MM.1S (cell line): ENCODE measurements around the gene TGOLN2.

Experiments
- DNase-seq: peaks from one replicate; pipeline ENCODE4 v3.0.0-alpha.2; 2015
- H2AFZ ChIP-seq: fragments of 300-600 bp; sonication (generic); 2 replicates; pipeline ENCODE4 v1.6.0; 2016; ENCODE audit warnings: antibody characterized with exemption, low read length
- H3F3A ChIP-seq: fragments of 300-600 bp; sonication (generic); 2 replicates; pipeline ENCODE4 v1.6.1; 2016; ENCODE audit warnings: mild to moderate bottlenecking, antibody characterized with exemption, low read length, moderate library complexity, mixed read lengths; ENCODE audit not compliant: insufficient read depth
- H3K27ac ChIP-seq: fragments of 300-600 bp; sonication (generic); 2 replicates; pipeline ENCODE4 v1.5.1; 2016; ENCODE audit warnings: mild to moderate bottlenecking, low read length
- H3K27me3 ChIP-seq: fragments of 300-600 bp; sonication (generic); replicated peaks from 2 replicates; pipeline ENCODE4 v1.6.0; 2016; ENCODE audit warnings: low read length; ENCODE audit not compliant: insufficient read depth
- H3K36me3 ChIP-seq: fragments of 300-600 bp; sonication (generic); replicated peaks from 2 replicates; pipeline ENCODE4 v1.6.1; 2016; ENCODE audit warnings: mild to moderate bottlenecking, low read length, mixed read lengths; ENCODE audit not compliant: insufficient read depth
- H3K4me1 ChIP-seq: fragments of 300-600 bp; sonication (generic); 2 replicates; pipeline ENCODE4 v1.6.1; 2016; ENCODE audit warnings: low read length, mixed read lengths
- H3K4me2 ChIP-seq: fragments of 300-600 bp; sonication (generic); 2 replicates; pipeline ENCODE4 v1.6.0; 2016; ENCODE audit warnings: low read depth, low read length
- H3K4me3 ChIP-seq: fragments of 300-600 bp; sonication (generic); 2 replicates; pipeline ENCODE4 v1.5.1; 2016; ENCODE audit warnings: low read length, mixed read lengths
- H3K79me2 ChIP-seq: fragments of 300-600 bp; sonication (generic); 2 replicates; pipeline ENCODE4 v1.6.1; 2016; ENCODE audit warnings: mixed run types, low read length, mixed read lengths
- H3K9ac ChIP-seq: fragments of 300-600 bp; sonication (generic); 2 replicates; pipeline ENCODE4 v1.6.1; 2016; ENCODE audit warnings: low read length, mixed read lengths
- H3K9me2 ChIP-seq: fragments of 300-600 bp; sonication (generic); replicated peaks from 2 replicates; pipeline ENCODE4 v1.6.1; 2016; ENCODE audit warnings: mild to moderate bottlenecking, low read length, mixed read lengths; ENCODE audit not compliant: insufficient read depth
- H3K9me3 ChIP-seq: fragments of 300-600 bp; sonication (generic); replicated peaks from 2 replicates; pipeline ENCODE4 v1.6.1; 2016; ENCODE audit warnings: mild to moderate bottlenecking, low read length, mixed read lengths; ENCODE audit not compliant: insufficient read depth
- H4K20me1 ChIP-seq: fragments of 300-600 bp; sonication (generic); 2 replicates; pipeline ENCODE4 v1.6.1; 2016; ENCODE audit warnings: mild to moderate bottlenecking, low read length, moderate library complexity, mixed read lengths; ENCODE audit not compliant: insufficient read depth
- CTCF ChIP-seq: fragments of 300-600 bp; sonication (generic); IDR thresholded peaks from 2 replicates; pipeline ENCODE4 v1.5.1; 2016; ENCODE audit warnings: antibody characterized with exemption, low read length, mixed read lengths
- EZH2 ChIP-seq: fragments of 300-600 bp; sonication (generic); optimal IDR thresholded peaks from 2 replicates; pipeline ENCODE3; 2017; ENCODE audit warnings: low read depth, mild to moderate bottlenecking, antibody characterized with exemption, low read length, mixed read lengths
- EZH2phosphoT487 ChIP-seq: fragments of 300-600 bp; sonication (generic); IDR thresholded peaks from 2 replicates; pipeline ENCODE4 v1.6.1; 2018; ENCODE audit warnings: antibody characterized with exemption, low read length

Gene TGOLN2

GRCh38 chr2:85371045-85371444 lies 43.3 kb upstream of the TGOLN2 start:
- H2AFZ ChIP-seq, result no peak overlapping the region
- H3F3A ChIP-seq, result no peaks in the 10 kb centered on the region
- no peaks in the 10 kb centered on the region for H4K20me1 ChIP-seq
- no peak overlapping the region for H3K4me3 ChIP-seq
- no peak overlapping the region for H3K4me2 ChIP-seq
- H3K9ac ChIP-seq, result no peak overlapping the region
- H3K79me2 ChIP-seq, result no peaks in the 10 kb centered on the region
- H3K27me3 ChIP-seq, result no peaks in the 10 kb centered on the region
- no peaks in the 10 kb centered on the region for H3K9me3 ChIP-seq
- H3K9me2 ChIP-seq, result no peaks in the 10 kb centered on the region
- no peaks in the 10 kb centered on the region for H3K36me3 ChIP-seq
- TF ChIP-seq EZH2phosphoT487 (no peak), EZH2 (no peak), CTCF (no peak)
- H3K4me1 ChIP-seq, result no peaks in the 10 kb centered on the region
- H3K27ac ChIP-seq, result no peak overlapping the region
- no peak for DNase-seq

- TF ChIP-seq EZH2phosphoT487, result no peak
- no peak for TF ChIP-seq EZH2
- TF ChIP-seq CTCF, result no peak
- H4K20me1 ChIP-seq, result no peaks in the 10 kb centered on the region
- H2AFZ ChIP-seq, result no peak overlapping the region
- no peaks in the 10 kb centered on the region for H3K9me2 ChIP-seq
- H3K4me3 ChIP-seq, result no peak overlapping the region
- no peaks in the 10 kb centered on the region for H3K27me3 ChIP-seq
- no peaks in the 10 kb centered on the region for H3K9me3 ChIP-seq
- H3K4me1 ChIP-seq, result no peaks in the 10 kb centered on the region
- H3F3A ChIP-seq, result no peaks in the 10 kb centered on the region
- H3K27ac ChIP-seq, result no peak overlapping the region
- no peaks in the 10 kb centered on the region for H3K79me2 ChIP-seq
- H3K4me2 ChIP-seq, result no peak overlapping the region
- H3K36me3 ChIP-seq, result no peaks in the 10 kb centered on the region
- no peak for DNase-seq
- H3K9ac ChIP-seq, result no peak overlapping the region
Measured at GRCh38 chr2:85369500-85369899, 41.7 kb upstream of the TGOLN2 start.

- Histone ChIP-seq H3K9ac (no peak overlapping the region), H3K36me3 (no peaks in the 10 kb centered on the region), H3K4me2 (no peak overlapping the region), H3K79me2 (no peaks in the 10 kb centered on the region), H3K4me1 (no peaks in the 10 kb centered on the region), H3K27ac (no peak overlapping the region), H3K9me3 (no peaks in the 10 kb centered on the region), H4K20me1 (no peaks in the 10 kb centered on the region), H3K4me3 (no peak overlapping the region), H3K27me3 (no peaks in the 10 kb centered on the region), H2AFZ (no peak overlapping the region), H3F3A (no peaks in the 10 kb centered on the region), H3K9me2 (no peaks in the 10 kb centered on the region)
- DNase-seq, result no peak
- TF ChIP-seq CTCF (no peak), EZH2phosphoT487 (no peak), EZH2 (no peak)
Measured at GRCh38 chr2:85368921-85369320, 41.1 kb upstream of the TGOLN2 start.
